DOHH2 (cell line): ENCODE data around the gene PRKCE.

Source experiments
- EZH2phosphoT487 ChIP-seq: fragments of 200-600 bp; sonication (generic); IDR thresholded peaks from 2 replicates; pipeline ENCODE4 v1.6.1; 2017; ENCODE audit warnings: borderline replicate concordance, mild to moderate bottlenecking, antibody characterized with exemption, low read length, moderate library complexity, mixed read lengths
- TF ChIP-seq, protein P1 (sequence below): fragments of 200-600 bp; sonication (generic); IDR thresholded peaks from one replicate; pipeline ENCODE4 v1.5.1; 2014; ENCODE audit warnings: antibody characterized with exemption, mild to moderate bottlenecking, low read depth, low read length; ENCODE audit not compliant: poor library complexity, severe bottlenecking

GRCh38 chr2:46147626-46148368 is 496.3 kb downstream of the PRKCE start:
- TF ChIP-seq, protein P1, sequence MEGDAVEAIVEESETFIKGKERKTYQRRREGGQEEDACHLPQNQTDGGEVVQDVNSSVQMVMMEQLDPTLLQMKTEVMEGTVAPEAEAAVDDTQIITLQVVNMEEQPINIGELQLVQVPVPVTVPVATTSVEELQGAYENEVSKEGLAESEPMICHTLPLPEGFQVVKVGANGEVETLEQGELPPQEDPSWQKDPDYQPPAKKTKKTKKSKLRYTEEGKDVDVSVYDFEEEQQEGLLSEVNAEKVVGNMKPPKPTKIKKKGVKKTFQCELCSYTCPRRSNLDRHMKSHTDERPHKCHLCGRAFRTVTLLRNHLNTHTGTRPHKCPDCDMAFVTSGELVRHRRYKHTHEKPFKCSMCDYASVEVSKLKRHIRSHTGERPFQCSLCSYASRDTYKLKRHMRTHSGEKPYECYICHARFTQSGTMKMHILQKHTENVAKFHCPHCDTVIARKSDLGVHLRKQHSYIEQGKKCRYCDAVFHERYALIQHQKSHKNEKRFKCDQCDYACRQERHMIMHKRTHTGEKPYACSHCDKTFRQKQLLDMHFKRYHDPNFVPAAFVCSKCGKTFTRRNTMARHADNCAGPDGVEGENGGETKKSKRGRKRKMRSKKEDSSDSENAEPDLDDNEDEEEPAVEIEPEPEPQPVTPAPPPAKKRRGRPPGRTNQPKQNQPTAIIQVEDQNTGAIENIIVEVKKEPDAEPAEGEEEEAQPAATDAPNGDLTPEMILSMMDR: no peak
- TF ChIP-seq EZH2phosphoT487: no peak
